SK-N-MC (cell line): ENCODE results near the gene CACNA1C.

Experiments used
- EZH2 ChIP-seq: fragments of 200-600 bp; sonication (generic); IDR thresholded peaks from one replicate; pipeline ENCODE4 v1.6.1; 2017; ENCODE audit warnings: antibody characterized with exemption
- POLR2AphosphoS5 ChIP-seq: IDR thresholded peaks from 2 replicates; pipeline ENCODE4 v1.6.1; 2012; ENCODE audit warnings: mild to moderate bottlenecking, low read depth, low read length, borderline replicate concordance

- no peak for TF ChIP-seq POLR2AphosphoS5
- TF ChIP-seq EZH2, result no peak
Measured at GRCh38 chr12:2112401-2112800, 59.6 kb downstream of the CACNA1C start.
